GM18907 (cell line): ENCODE measurements around the gene AJAP1.

ENCODE experiments used
- ATAC-seq: cut with Tn5 transposase; IDR thresholded peaks from one replicate; pipeline ENCODE4 v1.9.1; 2021; ENCODE audit warnings: mild to moderate bottlenecking, moderate library complexity; ENCODE audit not compliant: unreplicated experiment

The AJAP1 gene

GRCh38 chr1:4678066-4678717 lies 23.8 kb downstream of the AJAP1 start:
- no peak for ATAC-seq

GRCh38 chr1:4681026-4681425 lies 26.6 kb downstream of the AJAP1 start:
- ATAC-seq, result no peak

GRCh38 chr1:4682607-4683220 lies 28.3 kb downstream of the AJAP1 start:
- ATAC-seq, result no peak

GRCh38 chr1:4684136-4684535 lies 29.7 kb downstream of the AJAP1 start:
- ATAC-seq, result no peak

- no peak for ATAC-seq
These were observed 30.6 kb downstream of the AJAP1 start for GRCh38 chr1:4684864-4685522.

GRCh38 chr1:4685523-4685865 lies 31.1 kb downstream of the AJAP1 start:
- no peak for ATAC-seq

- no peak for ATAC-seq
These were observed 33.5 kb downstream of the AJAP1 start for GRCh38 chr1:4687943-4688342.

- ATAC-seq, result no peak
These were observed 35.0 kb downstream of the AJAP1 start for GRCh38 chr1:4689271-4689935.

GRCh38 chr1:4689941-4690635 lies 35.7 kb downstream of the AJAP1 start:
- no peak for ATAC-seq

GRCh38 chr1:4690951-4691675 lies 36.7 kb downstream of the AJAP1 start:
- no peak for ATAC-seq

GRCh38 chr1:4691766-4692405 lies 37.5 kb downstream of the AJAP1 start:
- ATAC-seq, result no peak

GRCh38 chr1:4692437-4692836 lies 38.0 kb downstream of the AJAP1 start:
- no peak for ATAC-seq

GRCh38 chr1:4693331-4693730 lies 38.9 kb downstream of the AJAP1 start:
- ATAC-seq, result no peak

- no peak for ATAC-seq
These were observed 39.5 kb downstream of the AJAP1 start for GRCh38 chr1:4693891-4694290.

GRCh38 chr1:4694492-4694891 lies 40.1 kb downstream of the AJAP1 start:
- ATAC-seq, result no peak

- ATAC-seq, result no peak
These were observed 40.8 kb downstream of the AJAP1 start for GRCh38 chr1:4695241-4695640.

GRCh38 chr1:4696161-4696745 lies 41.8 kb downstream of the AJAP1 start:
- ATAC-seq, result no peak

- no peak for ATAC-seq
These were observed 42.3 kb downstream of the AJAP1 start for GRCh38 chr1:4696753-4697152.

GRCh38 chr1:4697801-4698200 lies 43.4 kb downstream of the AJAP1 start:
- ATAC-seq, result no peak

GRCh38 chr1:4698911-4699310 lies 44.5 kb downstream of the AJAP1 start:
- ATAC-seq, result no peak
